HEK293 (cell line): ENCODE data around the gene DSCAML1.
A peak's percentile ranks its signal among the peaks of the same experiment; 100 is the strongest.

Experiments used
- CTCF ChIA-PET: fragments of 350-600 bp; formaldehyde crosslinking; extraction: SDS; loops from one replicate; lab custom pipeline; 2021; ENCODE audit warnings: antibody characterized with exemption; lab: Yijun Ruan, JAX
- POLR2A ChIA-PET: fragments of 300-600 bp; formaldehyde crosslinking; extraction: SDS; loops from one replicate; lab custom pipeline; 2020; ENCODE audit warnings: antibody characterized with exemption, inconsistent platforms; lab: Yijun Ruan, JAX
- H3K27ac ChIP-seq: fragments of 200-500 bp; sonication (Bioruptor generic); 2 replicates; pipeline ENCODE4 v1.5.1; 2014; ENCODE audit warnings: low read depth, low read length, control low read depth, inconsistent platforms; ENCODE audit errors: extremely low read depth
- H3K36me3 ChIP-seq, 2 experiments: fragments of 200-500 bp in 1 of 2; sonication (Bioruptor generic) in 1 of 2; 1 replicate in 1 of 2; 2 replicates in 1 of 2; pipeline ENCODE4 v1.5.1; 2014 to 2017; ENCODE audit warnings: inconsistent platforms in 2 of 2, low read length in 2 of 2; ENCODE audit not compliant: control insufficient read depth in 2 of 2, insufficient read depth in 1 of 2
- H3K4me1 ChIP-seq: fragments of 200-500 bp; sonication (Bioruptor generic); 2 replicates; pipeline ENCODE4 v1.5.1; 2014; ENCODE audit warnings: mild to moderate bottlenecking, low read length, inconsistent platforms; ENCODE audit not compliant: control insufficient read depth, insufficient read depth
- H3K4me3 ChIP-seq: 2 replicates; pipeline ENCODE4 v1.5.1; 2011; ENCODE audit warnings: low read depth, mild to moderate bottlenecking, control low read depth, low read length, moderate library complexity
- H3K9me3 ChIP-seq: fragments of 200-500 bp; sonication (Bioruptor generic); 2 replicates; pipeline ENCODE4 v1.5.1; 2014; ENCODE audit warnings: low read depth, low read length, inconsistent platforms; ENCODE audit not compliant: control insufficient read depth, insufficient read depth
- FEZF1 ChIP-seq: fragments of 450-650 bp; formaldehyde crosslinking; IDR thresholded peaks from 2 replicates; pipeline ENCODE4 v1.5.1; 2016; ENCODE audit warnings: missing biosample characterization, missing genetic modification characterization
- GLIS1 ChIP-seq: fragments of 450-650 bp; formaldehyde crosslinking; IDR thresholded peaks from 2 replicates; pipeline ENCODE4 v1.5.1; 2016; ENCODE audit warnings: missing biosample characterization, missing genetic modification characterization
- GLIS2 ChIP-seq: fragments of 450-650 bp; formaldehyde crosslinking; IDR thresholded peaks from 2 replicates; pipeline ENCODE4 v1.5.1; 2016; ENCODE audit warnings: missing biosample characterization, missing genetic modification characterization
- HOXC10 ChIP-seq: sonication (generic); formaldehyde crosslinking; IDR thresholded peaks from 2 replicates; pipeline ENCODE4 v1.8.1; 2023; ENCODE audit warnings: mild to moderate bottlenecking, missing genetic modification reagents
- KLF16 ChIP-seq: fragments of 450-650 bp; formaldehyde crosslinking; IDR thresholded peaks from 2 replicates; pipeline ENCODE4 v1.5.1; 2017; ENCODE audit warnings: missing biosample characterization, missing genetic modification characterization
- OVOL3 ChIP-seq: fragments of 450-650 bp; formaldehyde crosslinking; IDR thresholded peaks from 2 replicates; pipeline ENCODE4 v1.5.1; 2016; ENCODE audit warnings: missing biosample characterization, missing genetic modification characterization
- SP7 ChIP-seq: fragments of 450-650 bp; formaldehyde crosslinking; IDR thresholded peaks from 2 replicates; pipeline ENCODE4 v1.5.1; 2016; ENCODE audit warnings: missing biosample characterization, missing genetic modification characterization
- ZIC2 ChIP-seq: fragments of 450-650 bp; formaldehyde crosslinking; IDR thresholded peaks from 2 replicates; pipeline ENCODE4 v1.5.1; 2016; ENCODE audit warnings: missing biosample characterization, missing genetic modification characterization
- ZNF155 ChIP-seq: fragments of 450-650 bp; formaldehyde crosslinking; IDR thresholded peaks from 2 replicates; pipeline ENCODE4 v1.5.1; 2016; ENCODE audit warnings: missing biosample characterization, missing genetic modification characterization
- ZNF214 ChIP-seq: fragments of 450-650 bp; formaldehyde crosslinking; IDR thresholded peaks from 2 replicates; pipeline ENCODE4 v1.5.1; 2017; ENCODE audit warnings: missing biosample characterization, mild to moderate bottlenecking, missing genetic modification characterization, borderline replicate concordance
- ZNF416 ChIP-seq: fragments of 450-650 bp; formaldehyde crosslinking; IDR thresholded peaks from 2 replicates; pipeline ENCODE4 v1.5.1; 2016; ENCODE audit warnings: missing biosample characterization, missing genetic modification characterization
- ZNF426 ChIP-seq: fragments of 450-650 bp; formaldehyde crosslinking; IDR thresholded peaks from 2 replicates; pipeline ENCODE4 v1.5.1; 2017; ENCODE audit warnings: missing biosample characterization, missing genetic modification characterization, mild to moderate bottlenecking, inconsistent platforms, moderate library complexity
- ZNF433 ChIP-seq: fragments of 450-650 bp; formaldehyde crosslinking; IDR thresholded peaks from 2 replicates; pipeline ENCODE4 v1.5.1; 2016; ENCODE audit warnings: missing biosample characterization, missing genetic modification characterization, low read depth
- ZNF514 ChIP-seq: fragments of 450-650 bp; formaldehyde crosslinking; IDR thresholded peaks from 2 replicates; pipeline ENCODE4 v1.5.1; 2016; ENCODE audit warnings: missing biosample characterization, missing genetic modification characterization
- ZNF624 ChIP-seq: fragments of 450-650 bp; formaldehyde crosslinking; IDR thresholded peaks from 2 replicates; pipeline ENCODE4 v1.5.1; 2017; ENCODE audit warnings: missing biosample characterization, missing genetic modification characterization
- ZNF654 ChIP-seq: fragments of 450-650 bp; formaldehyde crosslinking; IDR thresholded peaks from 2 replicates; pipeline ENCODE4 v1.5.1; 2016; ENCODE audit warnings: low read depth, missing biosample characterization, missing genetic modification characterization
- ZNF837 ChIP-seq: fragments of 450-650 bp; formaldehyde crosslinking; IDR thresholded peaks from 2 replicates; pipeline ENCODE4 v1.5.1; 2016; ENCODE audit warnings: missing biosample characterization, missing genetic modification characterization
- TF ChIP-seq, protein P1 (sequence below): fragments of 450-650 bp; formaldehyde crosslinking; IDR thresholded peaks from 2 replicates; pipeline ENCODE4 v1.5.1; 2017; ENCODE audit warnings: missing biosample characterization, missing genetic modification characterization
- TF ChIP-seq, protein P2 (sequence below): fragments of 450-650 bp; formaldehyde crosslinking; IDR thresholded peaks from 2 replicates; pipeline ENCODE4 v1.5.1; 2017; ENCODE audit warnings: missing biosample characterization, missing genetic modification characterization
- TF ChIP-seq, protein P3 (sequence below): fragments of 450-650 bp; IDR thresholded peaks from 2 replicates; pipeline ENCODE4 v1.5.1; 2018; ENCODE audit warnings: missing biosample characterization, missing genetic modification characterization
- TF ChIP-seq, protein P4 (sequence below): fragments of 450-650 bp; formaldehyde crosslinking; IDR thresholded peaks from 2 replicates; pipeline ENCODE4 v1.5.1; 2016; ENCODE audit warnings: missing biosample characterization, missing genetic modification characterization
- TF ChIP-seq, protein P5 (sequence below): fragments of 450-650 bp; formaldehyde crosslinking; IDR thresholded peaks from 2 replicates; pipeline ENCODE4 v1.5.0; 2017; ENCODE audit warnings: missing biosample characterization, missing genetic modification characterization, borderline replicate concordance
- TF ChIP-seq, protein P6 (sequence below): fragments of 450-650 bp; formaldehyde crosslinking; IDR thresholded peaks from 2 replicates; pipeline ENCODE4 v1.5.1; 2017; ENCODE audit warnings: missing biosample characterization, missing genetic modification characterization

Gene DSCAML1

DNA sequence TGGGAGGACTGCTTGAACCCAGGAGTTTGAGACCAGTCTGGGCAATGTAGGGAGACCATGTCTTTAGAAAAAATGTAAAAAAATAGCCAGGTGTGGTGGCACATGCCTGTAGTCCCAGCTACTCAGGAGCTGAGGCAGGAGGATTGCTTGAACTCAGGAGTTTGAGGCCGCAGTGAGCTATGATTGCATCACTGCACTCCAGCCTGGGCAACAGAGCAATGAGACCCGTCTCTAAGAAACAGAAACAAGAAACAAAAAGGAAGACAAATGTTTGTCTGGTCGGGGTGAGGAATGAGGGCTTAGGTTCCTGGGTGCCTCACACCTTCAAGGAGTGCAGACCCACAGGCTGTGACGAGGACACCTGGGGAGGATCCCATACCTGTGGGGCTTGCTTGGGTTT lies 277.4 kb downstream of the DSCAML1 start (continued):
- TF ChIP-seq, protein P1, sequence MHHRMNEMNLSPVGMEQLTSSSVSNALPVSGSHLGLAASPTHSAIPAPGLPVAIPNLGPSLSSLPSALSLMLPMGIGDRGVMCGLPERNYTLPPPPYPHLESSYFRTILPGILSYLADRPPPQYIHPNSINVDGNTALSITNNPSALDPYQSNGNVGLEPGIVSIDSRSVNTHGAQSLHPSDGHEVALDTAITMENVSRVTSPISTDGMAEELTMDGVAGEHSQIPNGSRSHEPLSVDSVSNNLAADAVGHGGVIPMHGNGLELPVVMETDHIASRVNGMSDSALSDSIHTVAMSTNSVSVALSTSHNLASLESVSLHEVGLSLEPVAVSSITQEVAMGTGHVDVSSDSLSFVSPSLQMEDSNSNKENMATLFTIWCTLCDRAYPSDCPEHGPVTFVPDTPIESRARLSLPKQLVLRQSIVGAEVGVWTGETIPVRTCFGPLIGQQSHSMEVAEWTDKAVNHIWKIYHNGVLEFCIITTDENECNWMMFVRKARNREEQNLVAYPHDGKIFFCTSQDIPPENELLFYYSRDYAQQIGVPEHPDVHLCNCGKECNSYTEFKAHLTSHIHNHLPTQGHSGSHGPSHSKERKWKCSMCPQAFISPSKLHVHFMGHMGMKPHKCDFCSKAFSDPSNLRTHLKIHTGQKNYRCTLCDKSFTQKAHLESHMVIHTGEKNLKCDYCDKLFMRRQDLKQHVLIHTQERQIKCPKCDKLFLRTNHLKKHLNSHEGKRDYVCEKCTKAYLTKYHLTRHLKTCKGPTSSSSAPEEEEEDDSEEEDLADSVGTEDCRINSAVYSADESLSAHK (tag by site-specific recombination): no peak
- TF ChIP-seq, protein P2, sequence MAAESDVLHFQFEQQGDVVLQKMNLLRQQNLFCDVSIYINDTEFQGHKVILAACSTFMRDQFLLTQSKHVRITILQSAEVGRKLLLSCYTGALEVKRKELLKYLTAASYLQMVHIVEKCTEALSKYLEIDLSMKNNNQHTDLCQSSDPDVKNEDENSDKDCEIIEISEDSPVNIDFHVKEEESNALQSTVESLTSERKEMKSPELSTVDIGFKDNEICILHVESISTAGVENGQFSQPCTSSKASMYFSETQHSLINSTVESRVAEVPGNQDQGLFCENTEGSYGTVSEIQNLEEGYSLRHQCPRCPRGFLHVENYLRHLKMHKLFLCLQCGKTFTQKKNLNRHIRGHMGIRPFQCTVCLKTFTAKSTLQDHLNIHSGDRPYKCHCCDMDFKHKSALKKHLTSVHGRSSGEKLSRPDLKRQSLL (tag by site-specific recombination): no peak

DNA sequence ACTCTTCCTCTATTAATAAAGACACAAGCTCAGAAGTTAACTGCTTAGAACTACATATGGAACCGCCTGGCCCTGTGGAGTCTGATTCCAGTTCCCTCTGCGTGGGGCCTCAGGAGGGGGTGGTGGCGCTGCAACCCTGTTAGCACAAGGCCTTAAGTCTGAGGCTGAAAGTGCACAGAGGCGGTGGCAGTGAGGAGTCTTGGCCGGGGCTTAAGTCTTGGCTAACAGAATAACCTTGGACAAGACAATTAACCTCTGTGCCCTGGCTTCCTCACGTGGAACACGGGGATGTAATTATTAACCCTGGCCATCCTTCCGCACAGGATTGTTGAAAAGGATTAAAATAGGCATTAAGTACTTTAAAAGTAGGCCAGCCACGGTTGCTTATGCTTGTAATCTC lies 277.8 kb downstream of the DSCAML1 start:
- ChIA-PET CTCF (interaction anchor here (0.6 to 0.7 kb wide), 2 partner anchors 309 to 342 kb away, joined by 3 read pairs; no protein-coding TSS in a partner anchor), POLR2A (no interaction called here)
- Histone ChIP-seq H3K9me3 (no peaks in the 10 kb centered on the region), H3K4me3 (no peak overlapping the region), H3K36me3 (no peaks in the 10 kb centered on the region), H3K4me1 (no peaks in the 10 kb centered on the region), H3K27ac (no peak overlapping the region)
- TF ChIP-seq, protein P3, sequence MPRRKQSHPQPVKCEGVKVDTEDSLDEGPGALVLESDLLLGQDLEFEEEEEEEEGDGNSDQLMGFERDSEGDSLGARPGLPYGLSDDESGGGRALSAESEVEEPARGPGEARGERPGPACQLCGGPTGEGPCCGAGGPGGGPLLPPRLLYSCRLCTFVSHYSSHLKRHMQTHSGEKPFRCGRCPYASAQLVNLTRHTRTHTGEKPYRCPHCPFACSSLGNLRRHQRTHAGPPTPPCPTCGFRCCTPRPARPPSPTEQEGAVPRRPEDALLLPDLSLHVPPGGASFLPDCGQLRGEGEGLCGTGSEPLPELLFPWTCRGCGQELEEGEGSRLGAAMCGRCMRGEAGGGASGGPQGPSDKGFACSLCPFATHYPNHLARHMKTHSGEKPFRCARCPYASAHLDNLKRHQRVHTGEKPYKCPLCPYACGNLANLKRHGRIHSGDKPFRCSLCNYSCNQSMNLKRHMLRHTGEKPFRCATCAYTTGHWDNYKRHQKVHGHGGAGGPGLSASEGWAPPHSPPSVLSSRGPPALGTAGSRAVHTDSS (tag by site-specific recombination): no peak
- TF ChIP-seq FEZF1 (tag by site-specific recombination) (no peak), ZNF514 (tag by site-specific recombination) (no peak), ZIC2 (tag by site-specific recombination) (peak; percentile 43), HOXC10 (no peak), GLIS2 (tag by site-specific recombination) (no peak), ZNF155 (tag by site-specific recombination) (no peak), KLF16 (tag by site-specific recombination) (no peak), GLIS1 (tag by site-specific recombination) (peak; percentile 58)
- TF ChIP-seq, protein P4, sequence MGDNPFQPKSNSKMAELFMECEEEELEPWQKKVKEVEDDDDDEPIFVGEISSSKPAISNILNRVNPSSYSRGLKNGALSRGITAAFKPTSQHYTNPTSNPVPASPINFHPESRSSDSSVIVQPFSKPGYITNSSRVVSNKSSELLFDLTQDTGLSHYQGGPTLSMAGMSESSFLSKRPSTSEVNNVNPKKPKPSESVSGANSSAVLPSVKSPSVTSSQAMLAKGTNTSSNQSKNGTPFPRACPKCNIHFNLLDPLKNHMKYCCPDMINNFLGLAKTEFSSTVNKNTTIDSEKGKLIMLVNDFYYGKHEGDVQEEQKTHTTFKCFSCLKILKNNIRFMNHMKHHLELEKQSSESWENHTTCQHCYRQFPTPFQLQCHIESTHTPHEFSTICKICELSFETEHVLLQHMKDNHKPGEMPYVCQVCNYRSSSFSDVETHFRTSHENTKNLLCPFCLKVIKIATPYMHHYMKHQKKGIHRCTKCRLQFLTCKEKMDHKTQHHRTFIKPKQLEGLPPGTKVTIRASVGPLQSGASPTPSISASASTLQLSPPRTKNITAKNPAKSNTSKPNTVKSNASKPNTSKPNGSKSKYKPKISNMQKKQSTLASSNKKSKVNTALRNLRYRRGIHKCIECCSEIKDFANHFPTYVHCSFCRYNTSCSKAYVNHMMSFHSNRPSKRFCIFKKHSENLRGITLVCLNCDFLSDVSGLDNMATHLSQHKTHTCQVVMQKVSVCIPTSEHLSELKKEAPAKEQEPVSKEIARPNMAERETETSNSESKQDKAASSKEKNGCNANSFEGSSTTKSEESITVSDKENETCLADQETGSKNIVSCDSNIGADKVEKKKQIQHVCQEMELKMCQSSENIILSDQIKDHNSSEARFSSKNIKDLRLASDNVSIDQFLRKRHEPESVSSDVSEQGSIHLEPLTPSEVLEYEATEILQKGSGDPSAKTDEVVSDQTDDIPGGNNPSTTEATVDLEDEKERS: no peak
- TF ChIP-seq, protein P5, sequence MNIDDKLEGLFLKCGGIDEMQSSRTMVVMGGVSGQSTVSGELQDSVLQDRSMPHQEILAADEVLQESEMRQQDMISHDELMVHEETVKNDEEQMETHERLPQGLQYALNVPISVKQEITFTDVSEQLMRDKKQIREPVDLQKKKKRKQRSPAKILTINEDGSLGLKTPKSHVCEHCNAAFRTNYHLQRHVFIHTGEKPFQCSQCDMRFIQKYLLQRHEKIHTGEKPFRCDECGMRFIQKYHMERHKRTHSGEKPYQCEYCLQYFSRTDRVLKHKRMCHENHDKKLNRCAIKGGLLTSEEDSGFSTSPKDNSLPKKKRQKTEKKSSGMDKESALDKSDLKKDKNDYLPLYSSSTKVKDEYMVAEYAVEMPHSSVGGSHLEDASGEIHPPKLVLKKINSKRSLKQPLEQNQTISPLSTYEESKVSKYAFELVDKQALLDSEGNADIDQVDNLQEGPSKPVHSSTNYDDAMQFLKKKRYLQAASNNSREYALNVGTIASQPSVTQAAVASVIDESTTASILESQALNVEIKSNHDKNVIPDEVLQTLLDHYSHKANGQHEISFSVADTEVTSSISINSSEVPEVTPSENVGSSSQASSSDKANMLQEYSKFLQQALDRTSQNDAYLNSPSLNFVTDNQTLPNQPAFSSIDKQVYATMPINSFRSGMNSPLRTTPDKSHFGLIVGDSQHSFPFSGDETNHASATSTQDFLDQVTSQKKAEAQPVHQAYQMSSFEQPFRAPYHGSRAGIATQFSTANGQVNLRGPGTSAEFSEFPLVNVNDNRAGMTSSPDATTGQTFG (tag by site-specific recombination): no peak

DNA sequence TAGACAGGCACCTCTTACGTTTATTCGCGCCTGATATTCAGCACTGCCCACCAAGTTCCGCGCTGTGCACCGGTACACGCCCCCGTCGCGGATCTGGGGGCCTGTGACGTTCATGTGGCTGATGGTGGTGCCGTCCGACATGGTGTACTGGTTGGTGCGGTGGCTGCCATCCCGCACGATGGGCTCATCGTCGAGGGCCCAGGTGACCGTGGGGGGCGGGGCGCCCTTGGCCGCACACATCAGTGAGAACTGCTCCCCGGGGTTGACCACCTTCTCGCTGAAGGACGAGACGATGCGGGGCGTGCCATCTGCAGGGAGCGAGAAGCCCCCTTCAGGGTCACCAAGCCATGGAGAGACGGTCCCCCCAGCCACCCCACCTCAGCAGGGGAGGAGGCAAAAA lies 278.6 kb downstream of the DSCAML1 start:
- POLR2A ChIA-PET: no interaction called here
- H3K9me3 ChIP-seq: no peaks in the 10 kb centered on the region
- H3K4me3 ChIP-seq: no peak overlapping the region
- CTCF ChIA-PET: no interaction called here
- H3K27ac ChIP-seq: no peak overlapping the region
- no peaks in the 10 kb centered on the region for H3K4me1 ChIP-seq
- no peaks in the 10 kb centered on the region for H3K36me3 ChIP-seq
- TF ChIP-seq ZNF624 (tag by site-specific recombination): no peak
- TF ChIP-seq ZNF214: no peak
- TF ChIP-seq, protein P6, sequence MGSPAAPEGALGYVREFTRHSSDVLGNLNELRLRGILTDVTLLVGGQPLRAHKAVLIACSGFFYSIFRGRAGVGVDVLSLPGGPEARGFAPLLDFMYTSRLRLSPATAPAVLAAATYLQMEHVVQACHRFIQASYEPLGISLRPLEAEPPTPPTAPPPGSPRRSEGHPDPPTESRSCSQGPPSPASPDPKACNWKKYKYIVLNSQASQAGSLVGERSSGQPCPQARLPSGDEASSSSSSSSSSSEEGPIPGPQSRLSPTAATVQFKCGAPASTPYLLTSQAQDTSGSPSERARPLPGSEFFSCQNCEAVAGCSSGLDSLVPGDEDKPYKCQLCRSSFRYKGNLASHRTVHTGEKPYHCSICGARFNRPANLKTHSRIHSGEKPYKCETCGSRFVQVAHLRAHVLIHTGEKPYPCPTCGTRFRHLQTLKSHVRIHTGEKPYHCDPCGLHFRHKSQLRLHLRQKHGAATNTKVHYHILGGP: no peak
- TF ChIP-seq ZNF433: no peak
- TF ChIP-seq ZNF837 (tag by site-specific recombination): no peak
- TF ChIP-seq ZNF426: no peak
- TF ChIP-seq ZNF654 (tag by site-specific recombination): no peak
- TF ChIP-seq SP7 (tag by site-specific recombination): no peak
- no peak for TF ChIP-seq OVOL3
- no peak for TF ChIP-seq ZNF416 (tag by site-specific recombination)
